GM23338 (cell line): ENCODE measurements around the gene MED12L.
A peak's percentile ranks its signal among the peaks of the same experiment; 100 is the strongest.

Experiments
- CTCF ChIP-seq, 2 experiments: fragments of 200-600 bp in 1 of 2; sonication (generic) in 1 of 2; conservative IDR thresholded peaks; 2 replicates each; pipeline versions ENCODE4 v1.5.1 to v1.6.1; 2016 to 2017; ENCODE audit warnings: antibody characterized with exemption in 2 of 2, low read depth in 2 of 2, mild to moderate bottlenecking in 2 of 2, moderate library complexity in 1 of 2
- EZH2 ChIP-seq: fragments of 200-600 bp; sonication (generic); IDR thresholded peaks from one replicate; pipeline ENCODE4 v1.8.0; 2017; ENCODE audit warnings: antibody characterized with exemption, mild to moderate bottlenecking, low read depth; ENCODE audit not compliant: unreplicated experiment
- EZH2phosphoT487 ChIP-seq: fragments of 200-600 bp; sonication (generic); IDR thresholded peaks from one replicate; pipeline ENCODE4 v1.8.1; 2018; ENCODE audit warnings: antibody characterized with exemption; ENCODE audit not compliant: unreplicated experiment
- POLR2AphosphoS5 ChIP-seq: IDR thresholded peaks from 2 replicates; pipeline ENCODE4 v1.6.1; 2016; ENCODE audit warnings: antibody characterized with exemption, low read depth
- ZNF114 ChIP-seq: fragments of 250-450 bp; sonication (Bioruptor Pico); IDR thresholded peaks from 2 replicates; pipeline ENCODE4 v1.5.0; 2020; ENCODE audit warnings: mild to moderate bottlenecking, moderate library complexity

DNA sequence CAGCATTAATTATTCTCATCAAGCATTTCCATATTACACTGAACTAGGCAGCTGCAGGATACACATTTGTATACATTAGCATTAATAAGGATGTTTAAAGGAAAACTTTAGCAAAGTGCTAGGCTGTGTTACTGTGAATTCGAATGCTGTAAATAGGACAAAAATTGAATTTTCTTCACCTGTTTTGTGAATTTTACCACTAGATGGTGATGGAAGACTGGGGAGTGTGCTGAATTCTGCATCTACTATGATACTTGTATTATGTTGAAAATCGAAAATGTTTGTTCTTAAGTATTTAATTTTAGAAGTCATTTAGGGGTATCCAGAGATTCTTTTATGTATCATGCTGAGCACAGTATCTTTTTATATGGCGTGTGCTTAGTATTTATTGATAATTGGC lies 205.2 kb downstream of the MED12L start:
- TF ChIP-seq CTCF (conservative IDR thresholded peaks at IDR 0.05; ENCODE audit: low read depth in 2 of 2) (peak; percentile 47 to 50), EZH2phosphoT487 (no peak), EZH2 (no peak), POLR2AphosphoS5 (no peak), ZNF114 (no peak)
